ENCODE measurements around the gene ASB7.

The ASB7 gene

GRCh38 chr15:100663915-100664281 lies 61.5 kb downstream of the ASB7 start:
- Histone ChIP-seq H2BK15ac (replicated peaks; ENCODE audit: low read depth) (no peak overlapping the region), H4K8ac (ENCODE audit: low read depth, low read length) (no peak overlapping the region), H2BK120ac (ENCODE audit: low read depth, low read length) (no peak overlapping the region), H3K4me2 (ENCODE audit: low read length) (no peak overlapping the region), H3K4ac (ENCODE audit: low read depth, low read length) (no peak overlapping the region), H3K27me3 (ENCODE audit: insufficient read depth, low read length, poor library complexity) (no peaks in the 10 kb centered on the region), H3K27ac (ENCODE audit: low read depth, low read length) (no peak overlapping the region), H3K56ac (ENCODE audit: low read length) (no peak overlapping the region), H3K79me1 (ENCODE audit: low read length) (no peaks in the 10 kb centered on the region), H3K23ac (ENCODE audit: low read length) (no peak overlapping the region), H3K18ac (ENCODE audit: low read length) (no peak overlapping the region), H2BK5ac (ENCODE audit: low read length) (no peak overlapping the region), H3K36me3 (ENCODE audit: control insufficient read depth, insufficient read depth, low read length) (no peaks in the 10 kb centered on the region), H2AK5ac (ENCODE audit: low read length) (no peak overlapping the region), H3K4me1 (ENCODE audit: control insufficient read depth, low read depth, low read length) (no peaks in the 10 kb centered on the region), H3K9ac (ENCODE audit: low read length) (no peak overlapping the region), H3K79me2 (ENCODE audit: control insufficient read depth, insufficient read depth, low read length) (no peaks in the 10 kb centered on the region), H3K4me3 (ENCODE audit: low read length) (no peak overlapping the region), H4K5ac (ENCODE audit: low read length) (no peak overlapping the region)
- WGBS (ENCODE audit: extremely low coverage, insufficient coverage, low lambda C conversion rate): no CpG with 5 or more reads among the region's 11 CpGs
- DNase-seq: no peak

GRCh38 chr15:100665570-100665969 lies 63.2 kb downstream of the ASB7 start:
- Histone ChIP-seq H3K79me2 (ENCODE audit: control insufficient read depth, insufficient read depth, low read length) (no peaks in the 10 kb centered on the region), H3K4me2 (ENCODE audit: low read length) (no peak overlapping the region), H3K56ac (ENCODE audit: low read length) (no peak overlapping the region), H3K18ac (ENCODE audit: low read length) (no peak overlapping the region), H3K27ac (ENCODE audit: low read depth, low read length) (no peak overlapping the region), H2BK5ac (ENCODE audit: low read length) (no peak overlapping the region), H3K27me3 (ENCODE audit: insufficient read depth, low read length, poor library complexity) (no peaks in the 10 kb centered on the region), H3K4me1 (ENCODE audit: control insufficient read depth, low read depth, low read length) (no peaks in the 10 kb centered on the region), H2BK15ac (replicated peaks; ENCODE audit: low read depth) (no peak overlapping the region), H3K36me3 (ENCODE audit: control insufficient read depth, insufficient read depth, low read length) (no peaks in the 10 kb centered on the region), H2AK5ac (ENCODE audit: low read length) (no peak overlapping the region), H3K4me3 (ENCODE audit: low read length) (no peak overlapping the region), H3K79me1 (ENCODE audit: low read length) (no peaks in the 10 kb centered on the region), H3K23ac (ENCODE audit: low read length) (no peak overlapping the region), H4K5ac (ENCODE audit: low read length) (no peak overlapping the region), H3K4ac (ENCODE audit: low read depth, low read length) (no peak overlapping the region), H2BK120ac (ENCODE audit: low read depth, low read length) (no peak overlapping the region), H4K8ac (ENCODE audit: low read depth, low read length) (no peak overlapping the region), H3K9ac (ENCODE audit: low read length) (no peak overlapping the region)
- DNase-seq: no peak
- no CpG with 5 or more reads among the region's 7 CpGs for WGBS (ENCODE audit: extremely low coverage, insufficient coverage, low lambda C conversion rate)

- H3K27ac ChIP-seq (ENCODE audit: low read depth, low read length): no peak overlapping the region
- WGBS (ENCODE audit: extremely low coverage, insufficient coverage, low lambda C conversion rate): no CpG with 5 or more reads among the region's 20 CpGs
- H3K79me1 ChIP-seq (ENCODE audit: low read length): no peaks in the 10 kb centered on the region
- H2BK5ac ChIP-seq (ENCODE audit: low read length): no peak overlapping the region
- H3K23ac ChIP-seq (ENCODE audit: low read length): no peak overlapping the region
- no peaks in the 10 kb centered on the region for H3K4me1 ChIP-seq (ENCODE audit: control insufficient read depth, low read depth, low read length)
- H3K9ac ChIP-seq (ENCODE audit: low read length): no peak overlapping the region
- no peak overlapping the region for H4K5ac ChIP-seq (ENCODE audit: low read length)
- no peak overlapping the region for H2BK15ac ChIP-seq (replicated peaks; ENCODE audit: low read depth)
- H3K4ac ChIP-seq (ENCODE audit: low read depth, low read length): no peak overlapping the region
- no peak overlapping the region for H3K56ac ChIP-seq (ENCODE audit: low read length)
- H3K4me3 ChIP-seq (ENCODE audit: low read length): no peak overlapping the region
- H4K8ac ChIP-seq (ENCODE audit: low read depth, low read length): no peak overlapping the region
- no peak overlapping the region for H2AK5ac ChIP-seq (ENCODE audit: low read length)
- no peaks in the 10 kb centered on the region for H3K79me2 ChIP-seq (ENCODE audit: control insufficient read depth, insufficient read depth, low read length)
- H2BK120ac ChIP-seq (ENCODE audit: low read depth, low read length): no peak overlapping the region
- H3K4me2 ChIP-seq (ENCODE audit: low read length): no peak overlapping the region
- no peaks in the 10 kb centered on the region for H3K27me3 ChIP-seq (ENCODE audit: insufficient read depth, low read length, poor library complexity)
- no peak overlapping the region for H3K18ac ChIP-seq (ENCODE audit: low read length)
- no peak for DNase-seq
- no peaks in the 10 kb centered on the region for H3K36me3 ChIP-seq (ENCODE audit: control insufficient read depth, insufficient read depth, low read length)
Measured at GRCh38 chr15:100667405-100668347, 65.3 kb downstream of the ASB7 start.

- Histone ChIP-seq H3K79me1 (ENCODE audit: low read length) (no peaks in the 10 kb centered on the region), H3K9ac (ENCODE audit: low read length) (no peak overlapping the region), H3K36me3 (ENCODE audit: control insufficient read depth, insufficient read depth, low read length) (no peaks in the 10 kb centered on the region), H3K27me3 (ENCODE audit: insufficient read depth, low read length, poor library complexity) (no peaks in the 10 kb centered on the region), H3K56ac (ENCODE audit: low read length) (no peak overlapping the region), H2BK120ac (ENCODE audit: low read depth, low read length) (no peak overlapping the region), H3K79me2 (ENCODE audit: control insufficient read depth, insufficient read depth, low read length) (no peaks in the 10 kb centered on the region), H2BK15ac (replicated peaks; ENCODE audit: low read depth) (no peak overlapping the region), H3K23ac (ENCODE audit: low read length) (no peak overlapping the region), H4K5ac (ENCODE audit: low read length) (no peak overlapping the region), H2BK5ac (ENCODE audit: low read length) (no peak overlapping the region), H3K4me1 (ENCODE audit: control insufficient read depth, low read depth, low read length) (no peaks in the 10 kb centered on the region), H3K27ac (ENCODE audit: low read depth, low read length) (no peak overlapping the region), H3K18ac (ENCODE audit: low read length) (no peak overlapping the region), H3K4me2 (ENCODE audit: low read length) (no peak overlapping the region), H2AK5ac (ENCODE audit: low read length) (no peak overlapping the region), H4K8ac (ENCODE audit: low read depth, low read length) (no peak overlapping the region), H3K4me3 (ENCODE audit: low read length) (no peak overlapping the region), H3K4ac (ENCODE audit: low read depth, low read length) (no peak overlapping the region)
- no peak for DNase-seq
- no CpG with 5 or more reads among the region's 7 CpGs for WGBS (ENCODE audit: extremely low coverage, insufficient coverage, low lambda C conversion rate)
Measured at GRCh38 chr15:100668348-100668745, 66.0 kb downstream of the ASB7 start.

- Histone ChIP-seq H2BK15ac (replicated peaks; ENCODE audit: low read depth) (no peak overlapping the region), H3K56ac (ENCODE audit: low read length) (no peak overlapping the region), H2BK5ac (ENCODE audit: low read length) (no peak overlapping the region), H3K4ac (ENCODE audit: low read depth, low read length) (no peak overlapping the region), H3K79me1 (ENCODE audit: low read length) (no peaks in the 10 kb centered on the region), H3K27ac (ENCODE audit: low read depth, low read length) (no peak overlapping the region), H4K5ac (ENCODE audit: low read length) (no peak overlapping the region), H3K23ac (ENCODE audit: low read length) (no peak overlapping the region), H3K36me3 (ENCODE audit: control insufficient read depth, insufficient read depth, low read length) (no peaks in the 10 kb centered on the region), H3K9ac (ENCODE audit: low read length) (no peak overlapping the region), H2BK120ac (ENCODE audit: low read depth, low read length) (no peak overlapping the region), H3K27me3 (ENCODE audit: insufficient read depth, low read length, poor library complexity) (no peaks in the 10 kb centered on the region), H3K4me3 (ENCODE audit: low read length) (no peak overlapping the region), H3K4me1 (ENCODE audit: control insufficient read depth, low read depth, low read length) (no peaks in the 10 kb centered on the region), H3K4me2 (ENCODE audit: low read length) (no peak overlapping the region), H3K79me2 (ENCODE audit: control insufficient read depth, insufficient read depth, low read length) (no peaks in the 10 kb centered on the region), H4K8ac (ENCODE audit: low read depth, low read length) (no peak overlapping the region), H2AK5ac (ENCODE audit: low read length) (no peak overlapping the region), H3K18ac (ENCODE audit: low read length) (no peak overlapping the region)
- no peak for DNase-seq
- no CpG with 5 or more reads among the region's 15 CpGs for WGBS (ENCODE audit: extremely low coverage, insufficient coverage, low lambda C conversion rate)
Measured at GRCh38 chr15:100669260-100669659, 66.9 kb downstream of the ASB7 start.
